Colonic mucosa (tissue), 4 donors: ENCODE results near the gene MRPL10. TPM values are rescaled to one million over a fixed set of nuclear protein-coding genes. Genes with fewer than 3 reads are reported as not detected.

ENCODE experiments used
- DNase-seq: peaks from one replicate; pipeline ENCODE4 v3.0.0-alpha.2; 2020
- H3K27ac ChIP-seq: fragments of 200-600 bp; one replicate; pipeline ENCODE4 v1.8.0; 2021
- H3K27me3 ChIP-seq: fragments of 200-600 bp; one replicate; pipeline ENCODE4 v1.8.0; 2021
- H3K36me3 ChIP-seq: fragments of 200-600 bp; one replicate; pipeline ENCODE4 v1.8.0; 2021
- H3K4me1 ChIP-seq: fragments of 200-600 bp; one replicate; pipeline ENCODE4 v1.8.0; 2021; ENCODE audit warnings: mild to moderate bottlenecking
- H3K4me3 ChIP-seq: fragments of 200-600 bp; one replicate; pipeline ENCODE4 v1.8.0; 2021
- H3K9ac ChIP-seq, 2 donors: one replicate each; pipeline ENCODE4 v1.7.0; 2013; ENCODE audit warnings: control low read depth in 2 of 2, low read depth in 2 of 2, low read length in 2 of 2
- H3K9me3 ChIP-seq: fragments of 200-600 bp; one replicate; pipeline ENCODE4 v1.8.0; 2021
- CTCF ChIP-seq: fragments of 200-600 bp; IDR thresholded peaks from one replicate; pipeline ENCODE4 v1.8.0; 2022; ENCODE audit warnings: antibody characterized with exemption, mild to moderate bottlenecking
- intact Hi-C: fragments of 100-400 bp; cut with DNase I; formaldehyde crosslinking; loops from one replicate; pipeline ENCODE4 v1.14.1; 2022
- total RNA-seq, 2 donors: library from RNA; stranded (reverse); fragmentation: NEBNext Ultra II Directional in 1 of 2; extraction: Animal tissue kit (Norgen Biotek cat#: 25700) in 1 of 2; gene quantifications; one replicate each; pipeline ENCODE4 v1.2.1, GENCODE V29; 2021
- donor health status: healthy.
- donor health status: DM: no; HTN: no; CAD: no.
- donor health status: DM: no; HTN: no; CAD: no.

The MRPL10 gene
- total RNA-seq, 2 donors from 2014 or later: 32.2 to 50.8 TPM

- DNase-seq: no peak
- Histone ChIP-seq H3K27me3 (no peaks in the 10 kb centered on the region), H3K4me1 (peaks cover 7% of the 10 kb centered on the region), H3K4me3 (no peak overlapping the region), H3K9me3 (no peaks in the 10 kb centered on the region), H3K9ac (no peak overlapping the region), H3K27ac (no peak overlapping the region), H3K36me3 (peaks cover 16% of the 10 kb centered on the region)
- intact Hi-C loops: loop anchor here (10.0 kb wide), 2 partner anchors 111 to 141 kb away; partner anchors contain the start of gene TBKBP1
- TF ChIP-seq CTCF: no peak
Observed at GRCh38 chr17:47806026-47806912, 25.1 kb downstream of the MRPL10 start.

- no peak for DNase-seq
- H3K9ac ChIP-seq: no peak overlapping the region
- H3K4me3 ChIP-seq: no peak overlapping the region
- intact Hi-C loops: loop anchor here (10.0 kb wide), 2 partner anchors 110 to 140 kb away; partner anchors contain the start of gene TBKBP1
- H3K27ac ChIP-seq: no peak overlapping the region
- no peaks in the 10 kb centered on the region for H3K9me3 ChIP-seq
- no peak for TF ChIP-seq CTCF
- peaks cover 16% of the 10 kb centered on the region for H3K36me3 ChIP-seq
- H3K27me3 ChIP-seq: no peaks in the 10 kb centered on the region
- no peaks in the 10 kb centered on the region for H3K4me1 ChIP-seq
Observed at GRCh38 chr17:47804461-47804860, 26.9 kb downstream of the MRPL10 start.

GRCh38 chr17:47803751-47804150 lies 27.6 kb downstream of the MRPL10 start:
- H3K9me3 ChIP-seq: no peaks in the 10 kb centered on the region
- no peak overlapping the region for H3K4me3 ChIP-seq
- no peak for DNase-seq
- intact Hi-C loops: loop anchor here (10.0 kb wide), 2 partner anchors 109 to 139 kb away; partner anchors contain the start of gene TBKBP1
- H3K36me3 ChIP-seq: peaks cover 11% of the 10 kb centered on the region
- H3K27ac ChIP-seq: no peak overlapping the region
- H3K4me1 ChIP-seq: no peaks in the 10 kb centered on the region
- H3K27me3 ChIP-seq: no peaks in the 10 kb centered on the region
- no peak for TF ChIP-seq CTCF
- H3K9ac ChIP-seq: no peak overlapping the region

- intact Hi-C loops: loop anchor here (10.0 kb wide), 2 partner anchors 108 to 138 kb away; partner anchors contain the start of gene TBKBP1
- no peak for DNase-seq
Observed at GRCh38 chr17:47803201-47803600, 28.1 kb downstream of the MRPL10 start.

More at GRCh38 chr17:47803201-47803600, 28.1 kb downstream of the MRPL10 start:
- no peaks in the 10 kb centered on the region for H3K4me1 ChIP-seq
- peaks cover 5% of the 10 kb centered on the region for H3K36me3 ChIP-seq
- H3K9ac ChIP-seq: no peak overlapping the region
- no peak overlapping the region for H3K4me3 ChIP-seq
- no peak overlapping the region for H3K27ac ChIP-seq
- no peaks in the 10 kb centered on the region for H3K9me3 ChIP-seq
- TF ChIP-seq CTCF: no peak
- H3K27me3 ChIP-seq: no peaks in the 10 kb centered on the region
